ENCODE data around the gene FBXW4.

Gene FBXW4

GRCh38 chr10:101580486-101581399 is 114.2 kb downstream of the FBXW4 start:
- no peak for DNase-seq (ENCODE audit: low read depth)

DNA sequence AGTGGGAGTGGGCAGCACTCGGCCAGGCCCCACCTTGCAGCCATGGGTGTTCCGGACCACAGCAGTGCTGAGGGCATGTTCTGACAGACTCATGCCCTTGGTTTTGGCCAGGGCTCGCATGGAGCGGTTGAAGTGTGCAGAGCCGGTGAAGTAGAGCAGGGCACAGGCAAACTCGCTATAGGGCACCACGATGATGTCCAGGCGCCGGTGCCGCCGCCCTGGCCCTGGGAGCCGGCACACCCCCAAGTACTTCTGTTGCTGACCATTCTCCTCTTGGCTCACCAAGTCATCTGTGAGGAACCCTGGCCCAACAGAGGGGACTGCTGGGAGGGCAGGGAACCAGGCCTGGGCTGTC is 115.5 kb downstream of the FBXW4 start:
- DNase-seq (ENCODE audit: low read depth), result no peak

GRCh38 chr10:101578803-101579515 is 116.0 kb downstream of the FBXW4 start:
- DNase-seq (ENCODE audit: low read depth), result no peak

- DNase-seq (ENCODE audit: low read depth), result no peak
Observed at GRCh38 chr10:101578192-101578591, 116.8 kb downstream of the FBXW4 start.

- DNase-seq (ENCODE audit: low read depth), result no peak
Observed at GRCh38 chr10:101577121-101577871, 117.7 kb downstream of the FBXW4 start.

GRCh38 chr10:101576211-101576863 is 118.6 kb downstream of the FBXW4 start:
- no peak for DNase-seq (ENCODE audit: low read depth)

DNA sequence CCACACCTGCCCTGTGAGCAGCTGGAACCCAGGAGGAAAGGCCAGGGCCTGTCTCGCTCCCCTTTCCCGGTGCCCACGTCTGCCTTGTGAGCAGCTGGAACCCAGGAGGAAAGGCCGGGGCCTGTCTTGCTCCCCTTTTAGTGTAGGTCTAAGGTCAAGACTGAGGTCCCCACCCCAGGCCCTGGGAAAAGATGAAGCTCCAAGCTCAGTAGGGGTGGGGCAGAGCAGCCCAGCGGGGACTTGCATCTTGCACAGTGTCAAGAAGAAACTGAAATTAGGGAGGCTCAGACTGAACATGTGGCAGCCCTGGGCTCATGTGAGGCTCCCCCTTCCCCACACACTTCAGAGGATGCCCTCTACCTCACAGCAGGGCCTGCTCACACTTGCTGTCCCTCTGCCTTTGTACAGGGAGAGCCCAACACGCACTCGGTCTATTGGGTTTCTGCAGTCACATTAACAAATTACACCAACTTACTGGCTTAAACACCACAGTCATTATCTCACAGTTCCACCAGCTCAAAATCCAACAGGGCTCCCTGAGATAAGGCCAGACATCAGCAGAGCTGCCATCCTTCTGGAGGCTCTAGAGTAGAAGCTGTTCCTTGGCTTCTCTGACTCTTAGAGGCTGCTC is 119.3 kb downstream of the FBXW4 start:
- no peak for DNase-seq (ENCODE audit: low read depth)

- DNase-seq (ENCODE audit: low read depth), result no peak
Observed at GRCh38 chr10:101575091-101575490, 119.9 kb downstream of the FBXW4 start.

DNA sequence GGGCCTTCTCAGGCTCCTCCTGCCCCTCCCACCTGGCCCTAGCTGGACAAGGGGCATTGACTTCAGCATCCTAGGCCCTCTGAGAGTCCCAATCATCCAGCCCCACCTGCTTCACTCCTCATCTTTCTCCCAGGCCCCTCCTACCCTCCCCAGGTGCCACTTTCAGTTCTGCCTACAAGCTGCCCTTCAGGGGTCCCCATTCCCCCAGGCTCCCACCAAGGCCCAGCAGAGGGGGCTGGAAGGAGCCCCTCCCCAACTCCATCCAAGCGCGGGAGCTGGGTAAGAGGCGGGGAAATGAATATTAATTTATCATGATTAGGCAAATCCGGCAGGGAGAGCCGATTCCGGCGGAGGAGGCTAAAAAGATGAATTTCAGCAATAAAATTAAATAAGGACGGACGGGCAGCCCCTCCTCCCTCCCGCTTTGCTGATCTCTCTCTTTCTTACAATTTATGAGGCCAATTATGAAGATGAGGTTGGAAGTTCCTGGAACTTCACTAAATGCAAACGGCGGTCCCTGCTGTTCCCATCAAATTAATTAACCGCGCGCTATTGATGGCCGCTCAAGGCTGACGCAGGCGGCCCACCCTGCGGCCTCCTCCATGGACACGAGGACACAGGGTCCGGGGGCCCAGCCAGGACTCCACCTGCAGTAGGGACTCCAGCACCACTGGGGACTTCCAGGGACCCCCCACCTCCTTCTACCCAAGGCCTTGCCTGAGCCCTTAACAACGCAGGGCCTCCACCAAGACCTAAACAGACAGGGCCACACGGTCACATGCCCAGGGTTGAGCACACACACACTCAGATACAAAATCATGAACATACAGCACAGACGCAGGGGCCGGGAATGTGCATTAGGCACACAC is 120.9 kb downstream of the FBXW4 start:
- DNase-seq (ENCODE audit: low read depth), result no peak

- DNase-seq (ENCODE audit: low read depth), result no peak
Observed at GRCh38 chr10:101572785-101573184, 122.2 kb downstream of the FBXW4 start.

GRCh38 chr10:101572126-101572525 is 122.8 kb downstream of the FBXW4 start:
- DNase-seq (ENCODE audit: low read depth), result no peak

DNA sequence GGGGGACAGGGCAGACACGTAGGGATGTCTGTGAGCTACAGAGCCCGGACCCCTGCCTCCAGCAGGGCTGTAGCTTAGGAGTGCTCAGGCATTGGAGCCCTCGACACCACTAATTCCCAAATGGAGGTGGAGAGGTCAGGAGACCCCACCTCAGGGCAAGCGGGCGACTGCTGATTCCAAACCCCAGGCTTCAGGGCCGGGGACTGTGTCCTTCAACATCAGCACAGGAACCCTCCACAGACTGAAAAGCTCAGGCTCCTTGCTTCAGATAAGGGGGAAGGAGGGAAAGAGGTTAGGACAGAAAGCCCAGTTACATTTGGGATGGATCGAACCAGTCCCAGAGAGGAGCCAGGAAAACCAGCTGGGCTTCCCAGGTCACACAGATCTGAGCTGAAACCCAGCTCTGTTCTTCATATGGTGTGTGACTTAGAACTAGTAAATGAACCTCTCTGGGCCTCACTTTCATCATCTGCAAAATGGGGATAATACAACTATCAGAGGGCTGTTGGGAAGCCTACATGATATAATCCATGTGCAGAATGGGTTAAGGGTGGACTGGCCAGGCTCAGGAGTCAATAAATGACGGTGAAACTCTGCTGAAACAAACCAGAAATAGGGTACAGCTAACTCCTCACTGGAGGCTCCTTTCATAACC is 123.6 kb downstream of the FBXW4 start:
- no peak for DNase-seq (ENCODE audit: low read depth)

GRCh38 chr10:101570428-101571270 is 124.3 kb downstream of the FBXW4 start:
- no peak for DNase-seq (ENCODE audit: low read depth)

GRCh38 chr10:101569622-101570427 is 125.1 kb downstream of the FBXW4 start:
- DNase-seq (ENCODE audit: low read depth), result peak; percentile 60

GRCh38 chr10:101569323-101569621 is 125.7 kb downstream of the FBXW4 start:
- DNase-seq (ENCODE audit: low read depth), result no peak

- DNase-seq (ENCODE audit: low read depth), result no peak
Observed at GRCh38 chr10:101568054-101568745, 126.8 kb downstream of the FBXW4 start.

- DNase-seq (ENCODE audit: low read depth), result no peak
Observed at GRCh38 chr10:101567165-101568006, 127.6 kb downstream of the FBXW4 start.

All from stimulated activated CD8-positive, alpha-beta memory T cell treated with anti-CD3 and anti-CD28 coated beads, Interleukin-7, amount 100 ng/mL, for 24 hours (primary cell).